AG04450 (cell line): Measurements from ENCODE around the gene ZSWIM3. TPM values are rescaled to one million over a fixed set of nuclear protein-coding genes. Genes with fewer than 3 reads are reported as not detected.
A peak's percentile ranks its signal among the peaks of the same experiment; 100 is the strongest.

ENCODE experiments used
- CTCF ChIA-PET: fragments of 300-600, 350-600 bp; formaldehyde crosslinking; extraction: SDS; loops from one replicate; lab custom pipeline; 2022; ENCODE audit warnings: antibody characterized with exemption, inconsistent platforms; lab: Charles Lee
- POLR2A ChIA-PET: fragments of 350-600 bp; formaldehyde crosslinking; extraction: SDS; loops from one replicate; lab custom pipeline; 2021; ENCODE audit warnings: antibody characterized with exemption, inconsistent platforms; lab: Yijun Ruan, JAX
- DNase-seq: peaks from one replicate; pipeline ENCODE4 v3.0.0-alpha.2; 2011; ENCODE audit warnings: low read depth, low spot score
- H3K27ac ChIP-seq: one replicate; pipeline ENCODE4 v1.5.1; 2012; ENCODE audit warnings: low read depth, low read length, control low read depth
- H3K27me3 ChIP-seq: one replicate; pipeline ENCODE4 v1.6.0; 2012; ENCODE audit warnings: low read length; ENCODE audit not compliant: control insufficient read depth, insufficient read depth
- H3K4me3 ChIP-seq: 2 replicates; pipeline ENCODE4 v1.5.1; 2011; ENCODE audit warnings: mild to moderate bottlenecking, low read depth, low read length, control low read depth
- H3K9me3 ChIP-seq: 2 replicates; pipeline ENCODE4 v1.5.1; 2012; ENCODE audit warnings: low read length; ENCODE audit not compliant: control insufficient read depth, insufficient read depth
- CTCF ChIP-seq: IDR thresholded peaks from 2 replicates; pipeline ENCODE4 v1.5.1; 2011; ENCODE audit warnings: low read depth, low read length, control low read depth, inconsistent platforms
- polyA plus RNA-seq: library from polyadenylated mRNA; depleted of rRNA; stranded (reverse); fragments of >200 nt; gene quantifications from 2 replicates; pipeline ENCODE4 v1.2.3, GENCODE V29; 2011

The ZSWIM3 gene
- polyA plus RNA-seq, 1 experiment: 4.6 TPM

DNA sequence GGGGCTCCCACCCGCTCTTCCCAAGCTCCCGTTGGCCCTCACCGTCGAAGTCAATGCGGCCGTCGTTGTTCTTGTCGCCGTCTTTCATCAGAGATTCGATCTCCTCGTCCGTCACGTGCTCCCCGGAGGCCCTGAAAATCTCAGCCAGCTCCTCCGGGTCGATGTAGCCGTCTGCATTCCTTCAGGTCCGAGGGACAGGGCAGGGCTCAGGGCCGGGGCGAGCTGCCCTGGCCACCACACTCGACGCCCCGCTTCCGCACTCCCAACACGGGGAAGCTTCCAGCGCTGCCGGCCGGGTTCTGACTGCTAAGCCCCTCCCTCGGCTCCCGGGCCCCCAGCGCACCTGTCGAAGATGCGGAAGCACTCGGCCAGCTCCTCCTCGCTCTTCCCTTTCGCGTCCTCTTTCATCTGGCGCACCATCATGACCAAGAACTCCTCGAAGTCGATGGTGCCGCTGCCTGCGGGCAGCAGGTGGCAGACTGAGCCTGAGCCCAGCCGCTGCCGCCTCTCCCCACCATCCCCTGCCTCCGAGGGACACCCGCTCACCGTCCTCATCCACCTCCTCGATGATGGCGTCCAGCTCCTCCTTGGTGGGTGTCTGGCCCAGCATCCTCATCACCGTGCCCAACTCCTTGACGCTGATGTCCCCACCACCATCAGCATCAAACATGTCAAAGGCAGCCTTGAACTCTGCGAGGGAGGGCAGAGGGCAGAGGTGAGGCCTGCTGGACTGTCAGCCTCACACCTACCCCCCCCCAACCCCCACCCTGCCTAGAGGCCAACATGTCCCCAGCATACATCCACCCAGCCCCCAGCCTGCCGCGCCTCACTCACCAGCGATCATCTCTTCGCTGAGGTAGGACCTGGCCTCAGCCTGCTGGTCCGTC lies 33.2 kb upstream of the ZSWIM3 start:
- DNase-seq: no peak
- Histone ChIP-seq H3K4me3 (no peak overlapping the region), H3K27ac (no peak overlapping the region), H3K27me3 (peaks cover 14% of the 10 kb centered on the region), H3K9me3 (no peaks in the 10 kb centered on the region; the same call in 1 of the 2 replicates)
- ChIA-PET POLR2A (no interaction called here), CTCF (interaction anchor here (0.7 to 1.5 kb wide), 6 partner anchors 9 to 137 kb away, joined by 3 to 4 read pairs (median 3); no protein-coding TSS in a partner anchor)
- peak; percentile 37 for TF ChIP-seq CTCF

DNA sequence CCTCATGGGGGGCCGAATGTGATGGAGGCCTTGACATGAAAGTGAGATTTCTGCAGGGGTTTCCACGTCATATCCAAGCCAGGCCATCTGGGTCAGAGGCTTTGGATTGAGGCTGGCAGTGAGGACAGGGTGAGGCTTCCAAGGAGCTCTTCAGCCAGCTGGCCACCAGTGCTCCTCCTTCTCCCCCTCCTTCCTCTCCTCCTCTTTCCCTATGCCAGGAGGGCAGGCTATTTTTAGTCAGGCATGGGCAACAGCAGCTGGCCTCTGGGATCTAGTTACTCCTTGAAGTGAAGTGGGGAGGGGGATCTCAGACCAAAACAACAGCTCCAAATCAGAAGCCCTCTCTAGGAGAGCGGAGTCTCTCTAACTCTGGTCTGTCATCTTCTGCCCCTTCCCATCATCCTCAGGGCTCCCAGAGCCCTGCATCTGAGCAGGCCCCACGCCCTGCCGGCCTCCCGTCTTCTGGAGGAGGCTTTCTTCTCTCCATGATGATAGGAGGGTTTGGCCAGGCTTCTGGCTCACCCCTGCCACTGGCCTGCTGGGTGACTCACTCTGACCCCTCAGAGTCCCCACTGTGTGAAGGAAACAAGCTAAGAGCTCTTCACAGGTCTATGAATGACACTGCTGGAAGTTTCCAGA lies 30.9 kb upstream of the ZSWIM3 start:
- Histone ChIP-seq H3K27ac (no peak overlapping the region), H3K27me3 (peaks cover 14% of the 10 kb centered on the region), H3K4me3 (no peak overlapping the region), H3K9me3 (no peaks in the 10 kb centered on the region; the same call in 1 of the 2 replicates)
- ChIA-PET CTCF (interaction anchor here (0.6 to 1.9 kb wide), 4 partner anchors 10 to 142 kb away, joined by 3 to 5 read pairs (median 4); no protein-coding TSS in a partner anchor), POLR2A (interaction anchor here (0.6 to 1.0 kb wide), 2 partner anchors 13 to 102 kb away, joined by 3 to 5 read pairs; no protein-coding TSS in a partner anchor)
- no peak for DNase-seq
- no peak for TF ChIP-seq CTCF

DNA sequence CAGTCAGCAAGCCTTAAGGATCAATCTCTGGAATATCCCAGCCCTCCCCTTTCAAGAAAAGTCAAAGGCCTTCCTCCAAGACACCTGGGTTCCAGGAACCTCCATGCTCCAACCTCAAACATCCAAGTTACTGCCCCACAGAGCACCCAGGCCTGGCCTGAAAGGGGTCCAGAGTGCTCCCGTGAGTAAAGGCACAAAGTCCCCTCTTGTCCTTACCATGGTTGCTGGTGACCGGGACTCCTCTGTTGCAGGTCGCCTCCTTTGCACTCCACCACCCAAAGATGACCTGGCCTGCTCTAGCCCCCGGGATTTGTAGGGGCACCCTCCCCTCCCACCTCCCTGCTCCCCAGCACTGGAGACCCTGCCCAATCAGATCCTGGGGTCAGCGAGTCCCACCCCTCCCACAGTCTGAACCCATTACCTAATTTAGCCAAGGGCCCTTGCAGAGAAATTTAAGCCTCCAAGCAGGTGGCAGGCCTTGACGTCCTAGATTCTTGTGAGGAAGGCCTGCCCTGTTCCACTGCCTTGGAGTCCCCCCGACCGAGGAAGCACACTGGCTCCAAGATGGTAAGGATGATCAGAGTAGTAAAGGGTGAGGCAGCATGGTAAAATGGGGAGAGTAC lies 30.3 kb upstream of the ZSWIM3 start, which contains the start of gene TNNC2:
Gene TNNC2, minus strand, starts transcription at position 283 of the 623 bp plus-strand sequence. Its CDS starts 64 bp downstream, at position 219.
- Histone ChIP-seq H3K27me3 (peaks cover 12% of the 10 kb centered on the region), H3K9me3 (no peaks in the 10 kb centered on the region; the same call in 1 of the 2 replicates), H3K27ac (no peak within 1 kb of the TSS), H3K4me3 (no peak within 1 kb of the TSS)
- ChIA-PET POLR2A (interaction anchor here (0.6 kb wide), 1 partner anchor 13 kb away, joined by 5 read pairs; no protein-coding TSS in a partner anchor), CTCF (interaction anchor here (0.7 to 1.7 kb wide), 3 partner anchors 10 to 141 kb away, joined by 3 to 4 read pairs (median 3); no protein-coding TSS in a partner anchor)
- no peak for DNase-seq
- TF ChIP-seq CTCF: no peak

DNA sequence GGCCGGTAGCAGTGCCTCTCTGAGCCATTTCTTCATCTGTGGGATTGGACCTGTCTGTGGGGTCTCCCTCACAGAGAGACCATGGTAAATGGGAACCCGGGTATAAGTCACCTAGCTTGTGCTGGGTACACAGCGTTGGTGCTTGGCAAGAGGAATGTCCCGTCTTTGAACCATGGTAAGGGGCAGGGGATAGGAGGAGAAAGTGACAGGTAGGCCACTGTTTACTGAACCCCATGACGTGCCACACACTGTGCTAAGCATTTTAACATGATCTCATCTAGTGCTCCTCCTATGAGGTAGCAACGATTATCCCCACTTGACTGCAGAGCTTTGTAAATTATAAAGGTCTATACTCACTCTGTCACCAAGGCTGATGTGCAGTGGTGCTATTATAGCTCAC lies 29.7 kb upstream of the ZSWIM3 start:
- ChIA-PET POLR2A (no interaction called here), CTCF (interaction anchor here (1.7 kb wide), 1 partner anchor 57 kb away, joined by 4 read pairs; no protein-coding TSS in a partner anchor)
- no peaks in the 10 kb centered on the region; the same call in 1 of the 2 replicates for H3K9me3 ChIP-seq
- no peak overlapping the region for H3K27ac ChIP-seq
- H3K4me3 ChIP-seq: no peak overlapping the region
- DNase-seq: no peak
- TF ChIP-seq CTCF: no peak
- peaks cover 12% of the 10 kb centered on the region for H3K27me3 ChIP-seq
